ENCODE measurements around the gene COPZ2. TPM values are rescaled to one million over a fixed set of nuclear protein-coding genes. Genes with fewer than 3 reads are reported as not detected.
"Not testable (repeated sequence)": the region's sequence is repeated elsewhere in the genome, so short reads cannot be mapped to it uniquely, and the experiment has no call there.

Gene COPZ2
- total RNA-seq, 1 experiment from 2014 or later = 12.3 TPM

GRCh38 chr17:48036693-48037035 is 933 bp downstream of the COPZ2 start:
- DNase-seq (ENCODE audit: extremely low read depth, low read depth) = no peak

- not testable (repeated sequence) for DNase-seq (ENCODE audit: extremely low read depth, low read depth)
Observed at GRCh38 chr17:48034734-48035133, 2.9 kb downstream of the COPZ2 start.

- no peak for DNase-seq (ENCODE audit: extremely low read depth, low read depth)
Observed at GRCh38 chr17:48031966-48032365, 5.6 kb downstream of the COPZ2 start.

- DNase-seq (ENCODE audit: extremely low read depth, low read depth) = no peak
Observed at GRCh38 chr17:48030531-48030930, 7.1 kb downstream of the COPZ2 start.

GRCh38 chr17:48028736-48029135 is 8.9 kb downstream of the COPZ2 start:
- DNase-seq (ENCODE audit: extremely low read depth, low read depth) = no peak

- DNase-seq (ENCODE audit: extremely low read depth, low read depth) = no peak
Observed at GRCh38 chr17:48027322-48027981, 10.1 kb downstream of the COPZ2 start.

- DNase-seq (ENCODE audit: extremely low read depth, low read depth) = peak; percentile 75
Observed at GRCh38 chr17:48026502-48027321, 10.9 kb downstream of the COPZ2 start.

GRCh38 chr17:48025904-48026501 is 11.6 kb downstream of the COPZ2 start:
- DNase-seq (ENCODE audit: extremely low read depth, low read depth) = no peak

GRCh38 chr17:48025040-48025903 is 12.3 kb downstream of the COPZ2 start:
- peak; percentile 95 for DNase-seq (ENCODE audit: extremely low read depth, low read depth)

GRCh38 chr17:48024149-48025039 is 13.2 kb downstream of the COPZ2 start:
- peak; percentile 54 for DNase-seq (ENCODE audit: extremely low read depth, low read depth)

- DNase-seq (ENCODE audit: extremely low read depth, low read depth) = peak; percentile 84
Observed at GRCh38 chr17:48023400-48024148, 14.0 kb downstream of the COPZ2 start.

GRCh38 chr17:48022901-48023300 is 14.7 kb downstream of the COPZ2 start:
- no peak for DNase-seq (ENCODE audit: extremely low read depth, low read depth)

- no peak for DNase-seq (ENCODE audit: extremely low read depth, low read depth)
Observed at GRCh38 chr17:48021934-48022333, 15.7 kb downstream of the COPZ2 start.

GRCh38 chr17:48017817-48018158 is 19.8 kb downstream of the COPZ2 start:
- not testable (repeated sequence) for DNase-seq (ENCODE audit: extremely low read depth, low read depth)

GRCh38 chr17:48016112-48016511 is 21.5 kb downstream of the COPZ2 start:
- DNase-seq (ENCODE audit: extremely low read depth, low read depth) = no peak

- DNase-seq (ENCODE audit: extremely low read depth, low read depth) = no peak
Observed at GRCh38 chr17:48014595-48015111, 22.9 kb downstream of the COPZ2 start.

GRCh38 chr17:48013876-48014594 is 23.6 kb downstream of the COPZ2 start:
- no peak for DNase-seq (ENCODE audit: extremely low read depth, low read depth)

- DNase-seq (ENCODE audit: extremely low read depth, low read depth) = no peak
Observed at GRCh38 chr17:48012654-48013053, 24.9 kb downstream of the COPZ2 start.
